ENCODE results near the gene MYOZ1. TPM values are rescaled to one million over a fixed set of nuclear protein-coding genes. Genes with fewer than 3 reads are reported as not detected.
"Not testable (repeated sequence)": the region's sequence is repeated elsewhere in the genome, so short reads cannot be mapped to it uniquely, and the experiment has no call there.

Gene MYOZ1
- total RNA-seq, 4 donors from 2014 or later = 0.19 to 1.2 (median 0.79) TPM; not detected in 1

- TF ChIP-seq CTCF (IDR thresholded peaks at IDR 0.05) = peak in 1 of 6 experiments; percentile 15
- peak overlapping the region in 3 of 4 donors; percentile 16 to 54 (median 38) for H3K27ac ChIP-seq
- H3K27me3 ChIP-seq; intact Hi-C loops (cut with DNase I); H3K4me3 ChIP-seq; DNase-seq; H3K36me3 ChIP-seq; H3K9me3 ChIP-seq: not testable (repeated sequence)
- H3K4me1 ChIP-seq = peaks cover 0 to 26% (median 0%) of the 10 kb centered on the region in 3 donors
- WGBS, 2 donors = 67 to 89% methylated on average over 5 to 9 of the region's 13 CpGs
Observed at GRCh38 chr10:73664156-73665040, 23.1 kb upstream of the MYOZ1 start.

DNA sequence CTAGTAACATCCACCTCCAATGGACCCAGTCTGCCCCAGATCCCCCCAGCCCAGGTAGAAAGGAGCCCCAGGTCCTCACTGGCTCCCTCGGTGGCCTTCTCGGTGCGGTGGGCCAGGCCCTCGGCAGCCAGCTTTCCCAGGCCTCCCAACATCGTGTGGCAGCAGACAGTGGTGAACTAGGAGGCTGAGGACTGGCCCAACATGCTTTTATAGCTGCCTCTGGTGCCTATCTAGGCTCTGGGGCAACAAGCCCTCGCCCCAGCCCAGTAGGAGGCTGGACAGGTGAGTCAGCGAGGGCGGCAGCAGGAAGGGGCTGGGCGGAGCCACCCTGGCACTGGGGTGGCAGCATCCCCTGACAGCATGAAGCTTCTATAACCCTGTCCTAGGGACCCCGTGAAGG is 22.3 kb upstream of the MYOZ1 start:
- Histone ChIP-seq H3K27ac (peak overlapping the region in 2 of 4 donors; percentile 38 to 54), H3K4me1 (peaks cover 0 to 26% (median 0%) of the 10 kb centered on the region in 3 donors)
- WGBS, 2 donors = 58% methylated on average over 4 of the region's 10 CpGs; no CpG with 5 or more reads in 1 of the 2 donors
- H3K4me3 ChIP-seq; DNase-seq; H3K36me3 ChIP-seq; intact Hi-C loops (cut with DNase I); H3K9me3 ChIP-seq; H3K27me3 ChIP-seq: not testable (repeated sequence)

DNA sequence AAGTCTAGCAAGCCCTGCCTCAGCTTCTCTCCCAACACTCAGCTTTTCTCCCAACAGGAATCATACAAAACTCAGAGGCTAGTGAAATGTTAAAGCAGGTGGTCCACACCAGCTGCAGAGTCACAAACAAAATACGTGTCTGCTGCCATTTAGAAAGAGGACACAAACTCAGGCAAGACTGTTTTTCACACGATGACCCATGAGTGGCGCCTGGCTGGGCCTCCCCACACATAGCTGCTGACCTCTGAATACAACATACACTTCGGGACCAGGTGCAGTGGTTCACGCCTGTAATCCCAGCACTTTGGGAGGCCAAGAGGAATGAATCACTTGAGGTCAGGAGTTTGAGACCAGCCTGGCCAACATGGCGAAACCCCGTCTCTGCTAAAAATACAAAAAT is 21.4 kb upstream of the MYOZ1 start:
- H3K9me3 ChIP-seq; H3K27ac ChIP-seq; H3K27me3 ChIP-seq; DNase-seq; H3K36me3 ChIP-seq; intact Hi-C loops (cut with DNase I); H3K4me3 ChIP-seq: not testable (repeated sequence)
- WGBS, 2 donors = 82 to 88% methylated on average over 5 to 6 of the region's 7 CpGs
- peaks cover 0 to 26% (median 0%) of the 10 kb centered on the region in 3 donors for H3K4me1 ChIP-seq

GRCh38 chr10:73655990-73656298 is 14.7 kb upstream of the MYOZ1 start, which contains the start of gene SYNPO2L:
TSS of gene SYNPO2L (minus strand) at chr10:73656029. CDS start at chr10:73655922, 107 bp downstream.
- WGBS, 2 donors = 64 to 81% methylated on average over 4 to 5 of the region's 5 CpGs
- H3K27ac ChIP-seq = peak within 1 kb of the TSS in 2 of 4 donors; percentile 56 to 60
- TF ChIP-seq POLR2A (IDR thresholded peaks at IDR 0.05) (no peak), CTCF (IDR thresholded peaks at IDR 0.05) (no peak)
- intact Hi-C loops (cut with DNase I) = no loop called here
- peaks cover 0 to 15% (median 0%) of the 10 kb centered on the region in 3 donors for H3K4me1 ChIP-seq
- H3K9me3 ChIP-seq = no peaks in the 10 kb centered on the region
- no peak for DNase-seq
- no peaks in the 10 kb centered on the region for H3K27me3 ChIP-seq
- H3K4me3 ChIP-seq = no peak within 1 kb of the TSS
- H3K36me3 ChIP-seq = no peaks in the 10 kb centered on the region

DNA sequence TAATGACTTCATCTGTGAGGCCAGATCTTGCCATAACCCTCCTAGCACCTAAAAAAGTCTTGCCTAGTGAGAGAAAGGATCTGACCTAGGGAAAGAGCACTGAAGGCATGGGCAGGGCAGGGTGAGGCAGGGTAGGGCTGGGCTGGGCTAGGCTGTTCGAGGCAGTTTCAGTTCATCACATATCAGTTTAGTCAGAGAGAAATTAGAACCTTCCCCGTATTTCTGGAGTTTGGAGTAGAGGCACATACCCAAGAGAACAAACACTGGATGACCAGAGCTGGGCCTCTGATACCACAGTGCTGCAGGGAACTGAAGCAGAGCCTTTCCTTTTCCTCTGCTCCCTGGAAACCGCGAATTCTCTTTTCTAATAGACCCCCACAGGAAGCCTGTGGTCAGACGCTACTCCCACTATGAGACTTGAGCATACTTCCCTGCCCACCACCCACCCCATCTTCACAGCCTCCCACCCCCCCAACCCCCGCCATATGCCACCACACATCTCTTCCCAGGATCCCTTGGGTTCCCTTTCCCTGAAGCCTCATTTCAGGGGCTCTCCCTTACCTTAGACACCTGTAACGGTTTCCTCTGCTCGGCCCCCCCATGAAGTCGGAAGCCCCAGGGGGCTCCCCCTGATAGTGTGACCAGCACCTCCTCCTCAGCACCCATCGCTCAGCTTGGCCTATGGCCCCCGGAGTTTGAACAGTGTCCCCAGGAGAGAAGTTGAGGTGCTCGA is 14.1 kb upstream of the MYOZ1 start:
- Histone ChIP-seq H3K4me3 (no peak overlapping the region), H3K36me3 (no peaks in the 10 kb centered on the region), H3K27ac (peak overlapping the region in 2 of 4 donors; percentile 56 to 60), H3K4me1 (peaks cover 0 to 15% (median 0%) of the 10 kb centered on the region in 3 donors), H3K27me3 (no peaks in the 10 kb centered on the region), H3K9me3 (no peaks in the 10 kb centered on the region)
- no peak for TF ChIP-seq POLR2A (IDR thresholded peaks at IDR 0.05)
- no peak for TF ChIP-seq CTCF (IDR thresholded peaks at IDR 0.05)
- intact Hi-C loops (cut with DNase I) = no loop called here
- WGBS, 2 donors = 61 to 66% methylated on average over 7 to 9 of the region's 12 CpGs
- no peak for DNase-seq

DNA sequence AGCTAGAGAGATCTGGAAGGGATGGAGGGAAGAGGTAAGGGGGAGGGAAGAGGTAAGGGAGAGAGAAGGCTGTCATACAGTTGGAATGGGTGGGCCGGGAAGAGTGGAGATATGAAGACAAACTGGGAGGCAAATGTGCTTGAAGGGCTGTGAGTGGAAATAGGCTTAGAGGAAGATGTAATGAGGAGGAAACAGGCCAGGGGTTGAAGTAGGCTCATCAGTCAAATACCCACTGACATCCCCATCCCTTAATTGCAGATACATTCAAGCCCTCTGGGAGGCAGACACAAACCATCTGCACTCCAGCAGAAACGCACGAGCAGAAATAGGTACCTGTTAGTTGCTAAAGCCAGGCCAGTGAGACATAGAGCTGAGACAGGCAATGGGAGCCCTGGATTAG is 12.4 kb upstream of the MYOZ1 start:
- Histone ChIP-seq H3K36me3 (no peaks in the 10 kb centered on the region), H3K4me1 (peaks cover 0 to 16% (median 0%) of the 10 kb centered on the region in 3 donors), H3K4me3 (no peak overlapping the region), H3K9me3 (no peaks in the 10 kb centered on the region), H3K27me3 (no peaks in the 10 kb centered on the region), H3K27ac (no peak overlapping the region)
- no peak for DNase-seq
- WGBS, 2 donors = 68 to 73% methylated on average over 3 of the region's 3 CpGs
- intact Hi-C loops (cut with DNase I) = no loop called here
- TF ChIP-seq POLR2A (IDR thresholded peaks at IDR 0.05) = no peak
- no peak for TF ChIP-seq CTCF (IDR thresholded peaks at IDR 0.05)
